Endothelial cell of umbilical vein (primary cell): ENCODE data around the gene ACOX3. TPM values are rescaled to one million over a fixed set of nuclear protein-coding genes. Genes with fewer than 3 reads are reported as not detected.

Experiments used
- BruUV-seq: library from RNA; stranded (reverse); fragments of 400-500 nt; replicated peaks from 2 replicates; lab custom pipeline; 2021; lab: Mats Ljungman, UMichigan
- CTCF ChIA-PET: fragments of 300-600, 350-600 bp; sonication (Branson Sonifier 250); formaldehyde crosslinking; loops from one replicate; lab custom pipeline; 2021; ENCODE audit warnings: antibody characterized with exemption, inconsistent platforms; lab: Charles Lee
- POLR2A ChIA-PET: fragments of 300-600, 350-600 bp; sonication (Branson Sonifier 250); formaldehyde crosslinking; loops from one replicate; lab custom pipeline; 2021; ENCODE audit warnings: antibody characterized with exemption, inconsistent platforms; lab: Charles Lee
- DNase-seq: peaks from one replicate; pipeline ENCODE4 v3.0.0-alpha.2; 2011; ENCODE audit warnings: low read depth, low spot score
- FAIRE-seq: peaks from 2 replicates; lab custom pipeline; 2011; peaks lifted over from hg19 to GRCh38; lab: Jason Lieb, UNC
- H2AFZ ChIP-seq: 2 replicates; pipeline ENCODE4 v1.6.0; 2012; ENCODE audit warnings: low read depth, low read length, control low read depth, inconsistent platforms
- H3K27ac ChIP-seq: 2 replicates; pipeline ENCODE4 v1.5.1; 2011; ENCODE audit warnings: low read depth, mild to moderate bottlenecking, control low read depth, low read length, moderate library complexity; ENCODE audit not compliant: insufficient read depth
- H3K27me3 ChIP-seq, 2 experiments: 2 replicates each; pipeline versions ENCODE4 v1.6.0 to v1.6.1; 2011; ENCODE audit warnings: low read length in 2 of 2, mixed read lengths in 1 of 2; ENCODE audit not compliant: control insufficient read depth in 2 of 2, insufficient read depth in 2 of 2
- H3K36me3 ChIP-seq, 2 experiments: 2 replicates in 1 of 2; 3 replicates in 1 of 2; pipeline ENCODE4 v1.5.1; 2011; ENCODE audit warnings: low read length in 2 of 2, mild to moderate bottlenecking in 1 of 2, moderate library complexity in 1 of 2; ENCODE audit not compliant: control insufficient read depth in 2 of 2, insufficient read depth in 2 of 2; ENCODE audit errors: extremely low read depth in 1 of 2
- H3K4me1 ChIP-seq: 3 replicates; pipeline ENCODE4 v1.5.1; 2011; ENCODE audit warnings: mild to moderate bottlenecking, low read length; ENCODE audit not compliant: control insufficient read depth, insufficient read depth; ENCODE audit errors: extremely low read depth
- H3K4me2 ChIP-seq: 2 replicates; pipeline ENCODE4 v1.6.1; 2011; ENCODE audit warnings: low read length, control low read depth, mixed read lengths; ENCODE audit not compliant: insufficient read depth
- H3K4me3 ChIP-seq, 3 experiments: fragments of 200-600 bp in 1 of 3; sonication (generic), shearing (Covaris generic) in 1 of 3; replicated peaks in 1 of 3; 2 replicates each; pipeline ENCODE4 v1.5.1; 2011 to 2016; ENCODE audit warnings: control low read depth in 3 of 3, low read length in 3 of 3, mild to moderate bottlenecking in 2 of 3, inconsistent platforms in 1 of 3, low read depth in 1 of 3, moderate library complexity in 1 of 3; ENCODE audit not compliant: insufficient read depth in 1 of 3
- H3K79me2 ChIP-seq: 2 replicates; pipeline ENCODE4 v1.6.0; 2012; ENCODE audit warnings: low read length, inconsistent platforms; ENCODE audit not compliant: control insufficient read depth, insufficient read depth
- H3K9ac ChIP-seq: replicated peaks from 2 replicates; pipeline ENCODE3; 2011; ENCODE audit warnings: low read length, control low read depth; ENCODE audit not compliant: insufficient read depth; ENCODE audit errors: extremely low read depth
- H3K9me1 ChIP-seq: replicated peaks from 3 replicates; pipeline ENCODE4 v1.6.0; 2011; ENCODE audit warnings: mild to moderate bottlenecking, low read length; ENCODE audit not compliant: control insufficient read depth, insufficient read depth; ENCODE audit errors: extremely low read depth
- H3K9me3 ChIP-seq: replicated peaks from 2 replicates; pipeline ENCODE4 v1.5.1; 2012; ENCODE audit warnings: low read length, inconsistent platforms; ENCODE audit not compliant: control insufficient read depth, insufficient read depth
- H4K20me1 ChIP-seq: replicated peaks from 2 replicates; pipeline ENCODE3; 2011; ENCODE audit warnings: mild to moderate bottlenecking, low read length; ENCODE audit not compliant: control insufficient read depth, insufficient read depth; ENCODE audit errors: extremely low read depth
- EZH2 ChIP-seq: IDR thresholded peaks from 2 replicates; pipeline ENCODE4 v1.6.1; 2012; ENCODE audit warnings: borderline replicate concordance, low read depth, mild to moderate bottlenecking, moderate library complexity, low read length, inconsistent platforms; ENCODE audit not compliant: severe bottlenecking
- FOS ChIP-seq: IDR thresholded peaks from 2 replicates; pipeline ENCODE4 v1.6.1; 2011; ENCODE audit warnings: mild to moderate bottlenecking, low read length, moderate library complexity, borderline replicate concordance; ENCODE audit not compliant: insufficient read depth
- GATA2 ChIP-seq: IDR thresholded peaks from 2 replicates; pipeline ENCODE4 v1.7.0; 2011; ENCODE audit warnings: low read depth, mild to moderate bottlenecking, moderate library complexity, mixed read lengths, low read length; ENCODE audit not compliant: insufficient read length, insufficient read depth
- JUN ChIP-seq: IDR thresholded peaks from 2 replicates; pipeline ENCODE4 v1.6.1; 2011; ENCODE audit warnings: borderline replicate concordance, low read depth; ENCODE audit not compliant: insufficient read length, insufficient read depth
- MYC ChIP-seq: IDR thresholded peaks from one replicate; pipeline ENCODE4 v1.6.1; 2011; ENCODE audit warnings: mild to moderate bottlenecking, low read depth, low read length
- POLR2A ChIP-seq: IDR thresholded peaks from 2 replicates; pipeline ENCODE4 v1.6.1; 2012; ENCODE audit warnings: low read depth, mild to moderate bottlenecking, control low read depth, low read length
- POLR2AphosphoS5 ChIP-seq: IDR thresholded peaks from 2 replicates; pipeline ENCODE4 v1.6.1; 2012; ENCODE audit warnings: low read depth, mild to moderate bottlenecking, control low read depth, low read length, moderate library complexity; ENCODE audit not compliant: insufficient read depth
- dilution Hi-C: fragments of 300-500 bp; cut with MboI; formaldehyde crosslinking; loops from one replicate; pipeline ENCODE4 v1.15.0; 2019; ENCODE audit warnings: low sequenced_read_pairs; ENCODE audit not compliant: extremely low pct_ligation_motif_present
- intact Hi-C: fragments of 100-400 bp; cut with micrococcal nuclease; formaldehyde crosslinking; loops from one replicate; pipeline ENCODE4 v1.10.0; 2022
- polyA plus RNA-seq, 4 experiments: library from polyadenylated mRNA; depleted of rRNA in 3 of 4; stranded (reverse) in 3 of 4; unstranded in 1 of 4; fragments of >200 nt; gene quantifications; 2 replicates each; pipeline versions ENCODE4 v1.2.1 to v1.2.3, GENCODE V29; 2011 to 2012; ENCODE audit warnings: missing spikeins in 1 of 4
- total RNA-seq: library from RNA; stranded (reverse); gene quantifications from 2 replicates; pipeline ENCODE4 v1.2.3, GENCODE V29; 2021
- TF ChIP-seq, protein P1 (sequence below): IDR thresholded peaks from 2 replicates; pipeline ENCODE4 v1.6.1; 2011; ENCODE audit not compliant: insufficient read depth, insufficient read length
- TF ChIP-seq, protein P2 (sequence below), 2 donors: IDR thresholded peaks; 1 replicate in 1 of 2; 2 replicates in 1 of 2; pipeline ENCODE4 v1.5.1; 2011; ENCODE audit warnings: low read length in 2 of 2, mild to moderate bottlenecking in 2 of 2, moderate library complexity in 2 of 2, control low read depth in 1 of 2, inconsistent platforms in 1 of 2, low read depth in 1 of 2; ENCODE audit not compliant: insufficient read depth in 1 of 2; ENCODE audit errors: extremely low read depth in 1 of 2

Gene ACOX3
- total and polyA plus RNA-seq, 2 donors (not counting 3 experiments of a cell fraction or from before 2014, with no cell fraction given), result 13.0 to 26.3 TPM

DNA sequence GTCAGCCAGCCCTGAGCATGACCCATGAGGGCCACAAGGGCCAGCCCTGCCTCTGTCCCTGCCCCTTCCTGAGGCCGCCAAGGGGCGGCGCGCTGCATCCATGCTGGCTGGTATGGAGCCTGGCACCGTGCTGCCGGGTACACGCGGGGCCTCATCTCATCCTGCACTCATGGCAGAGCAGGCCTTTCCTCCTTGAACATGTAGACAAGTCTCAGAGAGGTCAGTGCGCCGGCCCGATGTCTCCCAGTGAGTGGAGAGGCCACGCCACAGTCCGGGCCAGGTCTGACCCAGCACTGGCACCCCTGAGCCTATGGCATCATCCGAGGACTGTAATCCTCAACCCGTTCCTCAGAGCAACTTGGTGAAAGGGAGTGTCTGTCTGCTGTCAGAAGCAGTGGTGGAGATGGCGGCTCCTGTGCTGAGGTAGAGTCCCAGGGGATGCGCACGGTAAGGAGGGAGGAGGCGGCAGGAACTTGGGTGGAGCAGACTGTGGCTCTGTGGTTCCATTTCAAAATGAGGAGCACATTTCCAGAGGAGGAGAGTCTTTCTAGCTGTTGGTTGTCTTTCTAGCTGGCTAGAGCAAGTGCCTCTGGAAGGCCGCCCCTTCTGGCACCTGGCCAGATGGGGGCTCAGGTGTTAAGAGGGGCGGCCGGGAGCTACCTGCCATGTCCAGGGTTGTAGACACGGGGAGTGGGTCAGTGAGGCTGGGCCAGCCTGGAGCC lies 32.8 kb upstream of the ACOX3 start:
- TF ChIP-seq MYC (no peak), POLR2A (no peak), GATA2 (no peak), POLR2AphosphoS5 (no peak), FOS (no peak), EZH2 (no peak), JUN (no peak)
- TF ChIP-seq, protein P1, sequence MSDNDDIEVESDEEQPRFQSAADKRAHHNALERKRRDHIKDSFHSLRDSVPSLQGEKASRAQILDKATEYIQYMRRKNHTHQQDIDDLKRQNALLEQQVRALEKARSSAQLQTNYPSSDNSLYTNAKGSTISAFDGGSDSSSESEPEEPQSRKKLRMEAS, result no peak
- TF ChIP-seq, protein P2, sequence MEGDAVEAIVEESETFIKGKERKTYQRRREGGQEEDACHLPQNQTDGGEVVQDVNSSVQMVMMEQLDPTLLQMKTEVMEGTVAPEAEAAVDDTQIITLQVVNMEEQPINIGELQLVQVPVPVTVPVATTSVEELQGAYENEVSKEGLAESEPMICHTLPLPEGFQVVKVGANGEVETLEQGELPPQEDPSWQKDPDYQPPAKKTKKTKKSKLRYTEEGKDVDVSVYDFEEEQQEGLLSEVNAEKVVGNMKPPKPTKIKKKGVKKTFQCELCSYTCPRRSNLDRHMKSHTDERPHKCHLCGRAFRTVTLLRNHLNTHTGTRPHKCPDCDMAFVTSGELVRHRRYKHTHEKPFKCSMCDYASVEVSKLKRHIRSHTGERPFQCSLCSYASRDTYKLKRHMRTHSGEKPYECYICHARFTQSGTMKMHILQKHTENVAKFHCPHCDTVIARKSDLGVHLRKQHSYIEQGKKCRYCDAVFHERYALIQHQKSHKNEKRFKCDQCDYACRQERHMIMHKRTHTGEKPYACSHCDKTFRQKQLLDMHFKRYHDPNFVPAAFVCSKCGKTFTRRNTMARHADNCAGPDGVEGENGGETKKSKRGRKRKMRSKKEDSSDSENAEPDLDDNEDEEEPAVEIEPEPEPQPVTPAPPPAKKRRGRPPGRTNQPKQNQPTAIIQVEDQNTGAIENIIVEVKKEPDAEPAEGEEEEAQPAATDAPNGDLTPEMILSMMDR (IDR thresholded peaks at IDR 0.05; ENCODE audit: extremely low read depth in 1 of 2, insufficient read depth in 1 of 2, low read depth in 1 of 2, low read length in 2 of 2), result no peak
- Histone ChIP-seq H3K9me3 (no peaks in the 10 kb centered on the region), H3K4me2 (no peak overlapping the region), H3K9ac (no peak overlapping the region), H3K4me3 (no peak overlapping the region), H3K4me1 (no peaks in the 10 kb centered on the region), H3K27me3 (no peaks in the 10 kb centered on the region), H4K20me1 (no peaks in the 10 kb centered on the region), H2AFZ (no peak overlapping the region), H3K9me1 (no peaks in the 10 kb centered on the region), H3K79me2 (no peaks in the 10 kb centered on the region), H3K27ac (no peak overlapping the region), H3K36me3 (peaks cover 2 to 14% of the 10 kb centered on the region in 2 experiments)
- FAIRE-seq (no peak), DNase-seq (no peak)
- intact Hi-C loops, result no loop called here
- dilution Hi-C loops, result no loop called here
- BruUV-seq, result no TSS peak
- CTCF ChIA-PET, result no interaction called here
- POLR2A ChIA-PET, result no interaction called here
